GM18868 (cell line): Measurements from ENCODE around the gene INSYN1.
"Not testable (repeated sequence)": the region's sequence is repeated elsewhere in the genome, so short reads cannot be mapped to it uniquely, and the experiment has no call there.

Source experiments
- ATAC-seq: cut with Tn5 transposase; IDR thresholded peaks from one replicate; pipeline ENCODE4 v1.9.1; 2021; ENCODE audit warnings: mild to moderate bottlenecking, moderate library complexity; ENCODE audit not compliant: unreplicated experiment

The INSYN1 gene

DNA sequence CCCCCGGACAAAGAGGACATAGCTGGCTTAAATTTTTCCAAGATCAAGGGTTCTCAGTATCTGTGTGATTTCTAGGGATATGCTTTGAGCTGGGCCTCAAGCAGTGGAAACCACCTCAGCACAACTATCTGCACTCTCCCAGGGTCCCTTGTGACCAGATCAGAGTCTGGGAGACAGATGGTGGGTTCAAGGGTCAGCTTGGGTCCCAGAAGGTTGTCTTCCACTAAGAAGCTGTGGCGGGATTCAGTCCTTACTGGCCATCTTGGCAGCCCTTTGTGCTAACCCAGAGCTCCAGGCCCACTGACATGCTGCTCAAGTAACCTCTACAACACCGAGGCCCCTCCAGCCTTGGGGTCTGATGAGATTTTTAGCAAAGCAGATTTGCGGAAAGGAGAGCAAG is 2.7 kb downstream of the INSYN1 start:
- ATAC-seq, result no peak

- no peak for ATAC-seq
These were observed 3.2 kb downstream of the INSYN1 start for GRCh38 chr15:73749971-73750370.

GRCh38 chr15:73749533-73749932 is 3.6 kb downstream of the INSYN1 start:
- ATAC-seq, result no peak

GRCh38 chr15:73748730-73749129 is 4.4 kb downstream of the INSYN1 start:
- ATAC-seq, result no peak

DNA sequence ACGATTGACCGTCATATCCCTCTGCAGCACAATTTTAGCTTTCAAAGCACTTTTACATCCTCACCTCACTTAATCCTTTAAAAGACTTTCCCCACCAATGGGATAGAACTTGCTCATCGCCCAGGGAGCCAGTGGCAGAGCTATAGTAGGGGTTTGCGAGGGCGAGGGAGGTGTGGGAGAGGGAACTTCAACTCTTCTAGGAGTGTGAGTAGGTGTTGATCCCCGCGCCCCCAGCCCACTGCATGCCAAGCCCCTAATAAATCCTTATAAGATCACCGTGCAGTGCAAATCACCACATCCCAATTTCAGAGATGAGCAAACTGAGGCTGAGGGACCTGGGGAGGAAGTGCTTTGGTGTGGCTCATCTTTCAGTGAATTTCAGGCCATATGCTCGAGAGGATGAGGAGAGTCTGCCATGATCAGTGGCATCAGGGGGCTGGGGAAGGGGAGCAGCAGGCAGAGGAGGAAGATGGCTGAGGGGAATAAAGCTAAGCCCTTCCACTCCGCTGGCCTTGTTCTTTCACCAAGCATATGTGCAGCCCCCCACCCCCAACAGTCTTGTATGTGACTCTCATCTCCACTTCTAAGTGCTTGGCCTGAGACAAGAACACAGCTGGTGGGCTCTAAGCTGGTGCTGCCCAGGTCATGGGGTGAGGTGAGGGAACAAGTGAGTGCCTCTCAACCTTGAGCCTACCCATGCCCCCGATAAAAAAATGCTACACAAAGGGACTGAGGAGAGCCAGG is 5.1 kb downstream of the INSYN1 start:
- no peak for ATAC-seq

GRCh38 chr15:73746883-73747282 is 6.3 kb downstream of the INSYN1 start:
- ATAC-seq, result no peak

DNA sequence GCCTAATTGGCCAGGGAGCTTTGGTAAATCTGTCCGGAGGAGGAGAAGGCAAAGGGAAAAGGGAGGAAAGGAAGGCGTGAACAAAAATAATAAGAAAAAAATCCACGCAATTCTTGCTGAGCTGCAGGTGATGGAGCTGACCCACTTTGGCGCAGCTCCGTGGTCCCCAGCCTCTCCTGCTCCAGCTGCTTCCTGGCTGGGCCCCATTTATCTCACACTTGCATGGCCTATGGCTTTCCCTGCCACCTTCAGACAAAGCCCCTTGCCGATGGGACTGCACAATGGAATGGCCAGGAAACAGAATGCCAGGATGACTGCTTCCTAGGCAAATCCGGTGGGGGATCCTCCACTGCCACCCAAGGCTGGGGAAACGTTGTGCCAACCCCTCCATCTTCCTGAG is 6.9 kb downstream of the INSYN1 start:
- no peak for ATAC-seq

DNA sequence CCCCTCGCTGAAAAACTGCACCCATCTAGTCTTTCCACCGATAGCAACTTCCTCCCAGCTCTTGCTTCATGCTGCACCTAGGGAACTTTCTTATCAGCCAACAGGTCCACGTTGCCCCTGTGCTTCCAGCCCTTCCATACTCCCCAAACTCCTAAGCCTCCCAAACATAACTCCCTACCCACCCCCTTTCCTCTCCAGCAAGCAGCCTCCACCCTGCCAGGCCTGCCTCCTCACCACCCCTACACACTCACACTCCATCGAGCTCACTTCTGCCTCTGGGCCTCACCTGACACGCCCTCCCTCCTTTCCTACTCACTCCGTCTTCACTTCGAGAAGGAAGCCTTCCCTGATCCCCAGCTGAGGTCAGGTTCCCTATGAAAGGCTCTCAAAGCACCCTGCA is 8.1 kb downstream of the INSYN1 start:
- ATAC-seq, result no peak

DNA sequence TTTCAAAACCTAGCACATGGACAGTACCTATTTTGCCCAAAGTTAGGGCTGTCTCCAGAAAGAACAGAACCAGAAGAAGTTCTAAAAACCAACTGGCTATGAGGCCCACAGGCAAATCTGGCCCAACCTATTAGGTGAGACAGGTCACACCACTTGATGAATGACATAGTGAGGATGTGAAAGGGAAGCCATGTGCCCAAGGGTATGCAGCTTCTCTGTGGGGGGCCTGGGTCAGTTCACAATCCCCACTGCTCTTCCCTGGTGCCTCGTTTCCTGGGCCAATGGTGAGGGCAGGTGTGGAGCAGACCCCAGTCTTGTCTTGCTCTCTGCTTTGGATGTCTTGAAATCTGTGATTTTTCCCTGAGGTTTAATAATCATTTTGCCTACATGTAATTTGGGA is 8.9 kb downstream of the INSYN1 start:
- no peak for ATAC-seq

GRCh38 chr15:73741321-73741836 is 11.8 kb downstream of the INSYN1 start:
- no peak for ATAC-seq

DNA sequence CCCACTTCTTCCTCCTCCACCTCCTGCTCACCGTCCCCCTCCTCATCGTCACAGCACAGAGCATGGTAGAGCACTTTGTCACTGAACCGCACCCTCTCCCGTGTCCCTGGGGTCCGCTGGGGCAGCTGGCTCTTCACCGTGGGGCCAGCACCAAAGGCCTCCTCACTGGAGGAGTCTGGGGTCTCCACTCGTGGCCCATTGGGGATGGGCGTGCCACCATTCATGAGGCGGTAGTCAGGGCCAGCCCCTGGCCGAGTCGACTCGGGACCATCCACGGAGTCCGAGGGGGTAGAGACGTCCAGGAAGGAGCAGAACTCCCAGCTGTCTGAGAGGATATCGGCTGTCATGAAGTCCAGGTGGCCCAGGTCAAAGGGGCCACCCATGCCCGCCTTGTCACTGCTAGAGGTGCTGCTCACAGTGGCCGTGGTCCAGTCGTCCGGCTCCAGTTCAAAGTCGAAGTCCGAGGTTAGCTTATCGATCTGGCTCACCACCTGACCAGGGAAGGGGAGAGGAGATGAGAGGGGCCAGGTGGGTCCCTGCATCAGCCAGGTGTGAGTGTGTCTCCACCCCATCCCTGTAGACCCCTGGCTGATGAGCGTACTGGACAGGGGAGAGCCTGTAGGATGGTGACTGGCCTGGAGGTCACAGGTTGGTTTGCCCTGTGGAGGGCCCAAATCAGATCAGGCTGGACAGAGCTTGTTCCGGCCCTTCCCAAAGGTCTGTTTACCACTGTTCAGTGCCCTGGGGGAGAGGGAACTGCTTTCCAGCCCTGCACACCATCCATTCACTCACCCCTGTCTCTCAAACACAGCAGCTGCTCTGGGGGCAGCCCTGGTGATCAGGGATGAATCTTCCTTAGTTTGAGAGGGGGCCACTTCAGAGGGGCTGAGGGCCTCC is 12.8 kb downstream of the INSYN1 start:
- ATAC-seq, result no peak

DNA sequence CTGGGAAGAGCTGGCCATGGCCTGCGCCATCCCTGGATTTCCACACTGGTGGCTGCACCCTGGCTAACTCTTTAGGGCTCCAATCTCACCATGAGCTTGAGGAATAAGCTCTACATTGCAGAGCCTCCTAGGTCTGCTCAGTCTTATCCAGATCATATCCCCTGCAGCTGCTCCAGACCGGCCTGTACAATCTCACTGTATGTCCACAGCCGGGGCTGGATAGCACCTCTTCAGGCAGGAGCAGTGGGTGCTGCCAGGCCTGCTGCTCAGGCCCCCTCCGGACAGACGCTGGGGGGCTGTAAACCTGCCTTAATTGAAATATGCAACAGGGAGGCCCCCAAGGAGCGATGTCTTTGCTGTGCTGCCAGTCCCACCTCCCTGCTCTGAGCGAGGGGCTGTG is 15.6 kb downstream of the INSYN1 start:
- ATAC-seq, result no peak

DNA sequence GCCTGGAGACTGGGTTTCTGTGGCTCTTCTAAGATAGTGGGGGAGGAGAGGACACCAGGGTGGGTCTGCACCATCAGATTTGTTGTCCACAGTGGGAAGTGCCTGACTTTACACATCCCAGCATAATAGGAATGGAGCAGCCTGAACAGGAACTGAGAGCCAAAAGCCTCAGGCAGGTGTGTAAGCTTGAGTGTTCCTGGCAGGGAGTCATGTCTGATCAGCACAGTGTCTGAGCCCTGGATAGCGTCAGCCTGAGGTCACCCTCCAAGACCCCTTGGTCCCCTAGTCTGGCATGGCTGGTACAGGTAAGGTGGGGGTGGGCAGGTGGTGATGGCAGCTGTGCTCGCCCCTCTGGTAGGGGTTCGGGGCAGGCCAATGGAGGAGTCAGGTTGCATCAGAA is 20.2 kb downstream of the INSYN1 start:
- ATAC-seq, result no peak

DNA sequence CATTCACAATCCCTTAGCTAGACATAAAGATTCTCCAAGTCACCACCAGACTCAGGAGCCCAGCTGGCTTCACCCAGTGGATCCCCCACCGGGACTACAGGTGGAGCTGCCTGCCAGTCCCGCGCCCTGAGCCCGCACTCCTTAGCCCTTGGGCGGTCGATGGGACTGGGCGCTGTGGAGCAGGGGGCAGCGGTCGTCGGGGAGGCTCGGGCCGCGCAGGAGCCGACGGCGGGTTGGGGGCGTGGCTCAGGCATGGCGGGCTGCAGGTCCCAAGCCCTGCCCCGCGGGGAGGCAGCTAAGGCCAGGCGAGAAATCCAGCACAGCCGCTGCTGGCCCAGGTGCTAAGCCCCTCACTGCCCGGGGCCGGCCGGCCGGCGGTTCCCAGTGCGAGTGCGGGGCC is 21.1 kb downstream of the INSYN1 start:
- not testable (repeated sequence) for ATAC-seq

- no peak for ATAC-seq
These were observed 25.7 kb downstream of the INSYN1 start for GRCh38 chr15:73727330-73727976.

- no peak for ATAC-seq
These were observed 28.9 kb downstream of the INSYN1 start for GRCh38 chr15:73724212-73724611.

DNA sequence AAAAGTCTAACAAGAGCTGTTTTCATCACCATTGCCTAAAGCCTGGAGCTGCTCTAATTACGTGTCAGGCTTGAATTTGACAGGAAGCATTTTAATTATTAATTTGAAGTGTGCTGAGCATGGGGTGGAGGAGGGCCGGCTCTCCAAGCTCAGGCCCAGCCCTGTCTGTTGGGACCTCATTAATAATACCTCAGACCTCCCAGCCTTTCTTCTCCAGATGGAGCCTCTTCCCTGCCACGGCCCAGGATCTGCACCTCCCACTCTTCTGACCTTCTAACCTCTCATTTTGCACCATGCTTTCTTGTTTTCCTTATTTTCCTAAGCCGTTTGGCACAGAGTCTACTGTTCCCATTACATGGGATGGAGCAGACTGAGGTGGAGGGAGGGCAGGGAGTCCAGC is 30.0 kb downstream of the INSYN1 start:
- no peak for ATAC-seq

DNA sequence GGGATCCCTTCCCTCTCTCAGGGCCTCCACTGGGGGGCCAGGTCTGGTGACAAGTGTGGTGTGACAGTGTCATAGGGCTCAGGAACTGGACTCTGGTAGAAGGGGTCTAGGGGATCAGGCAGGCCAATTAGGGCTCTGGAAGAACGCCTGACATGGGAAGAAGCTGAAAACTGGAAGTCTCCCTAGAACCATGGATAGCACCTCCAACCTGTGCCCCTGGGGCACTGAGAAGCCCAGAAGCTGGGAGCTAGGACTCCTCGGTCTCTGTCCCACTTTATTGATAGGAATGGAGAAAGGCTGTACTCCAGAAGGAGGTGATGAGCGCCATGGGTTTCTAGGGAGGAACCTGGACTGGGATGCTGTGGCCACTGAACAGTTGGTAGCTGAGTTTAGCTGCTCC is 30.7 kb downstream of the INSYN1 start:
- ATAC-seq, result no peak

DNA sequence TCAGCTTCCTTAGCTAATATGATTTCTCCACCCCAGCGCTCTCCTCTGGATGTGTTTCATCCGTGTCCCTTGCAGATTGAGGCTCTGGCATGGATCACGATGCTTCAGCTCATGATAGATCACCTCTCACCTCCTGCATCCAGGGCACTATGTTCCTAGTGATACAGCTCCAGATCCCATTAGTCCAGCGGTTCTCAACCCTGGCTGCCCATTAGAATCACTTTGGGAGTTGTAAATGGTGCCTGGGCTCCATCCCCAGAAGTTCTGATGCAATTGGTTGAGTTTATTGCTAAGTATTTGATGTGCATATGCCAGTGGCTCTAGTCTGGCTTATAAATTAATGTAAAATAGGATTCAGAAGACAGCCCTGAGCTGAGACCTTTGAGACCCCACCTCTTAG is 34.5 kb downstream of the INSYN1 start:
- no peak for ATAC-seq

GRCh38 chr15:73717802-73718201 is 35.3 kb downstream of the INSYN1 start:
- no peak for ATAC-seq

DNA sequence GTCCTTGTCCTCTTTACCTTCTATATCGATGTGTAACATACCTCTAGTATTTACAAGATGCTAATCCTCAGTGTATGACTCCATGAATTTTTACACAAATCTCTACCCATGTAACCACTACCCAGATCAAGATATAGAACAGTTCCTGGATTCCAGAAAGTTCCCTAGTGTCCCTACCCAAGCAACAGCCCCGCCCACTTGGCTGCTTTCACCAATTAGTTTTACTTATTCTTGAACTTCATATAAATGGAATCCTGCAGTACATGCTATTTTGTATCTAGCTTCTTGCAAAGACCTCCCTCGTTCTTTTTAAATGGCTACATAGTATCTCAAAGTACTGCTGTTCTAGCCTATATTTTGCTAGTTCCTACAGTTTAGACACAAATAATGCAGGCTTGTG is 35.9 kb downstream of the INSYN1 start:
- ATAC-seq, result no peak

DNA sequence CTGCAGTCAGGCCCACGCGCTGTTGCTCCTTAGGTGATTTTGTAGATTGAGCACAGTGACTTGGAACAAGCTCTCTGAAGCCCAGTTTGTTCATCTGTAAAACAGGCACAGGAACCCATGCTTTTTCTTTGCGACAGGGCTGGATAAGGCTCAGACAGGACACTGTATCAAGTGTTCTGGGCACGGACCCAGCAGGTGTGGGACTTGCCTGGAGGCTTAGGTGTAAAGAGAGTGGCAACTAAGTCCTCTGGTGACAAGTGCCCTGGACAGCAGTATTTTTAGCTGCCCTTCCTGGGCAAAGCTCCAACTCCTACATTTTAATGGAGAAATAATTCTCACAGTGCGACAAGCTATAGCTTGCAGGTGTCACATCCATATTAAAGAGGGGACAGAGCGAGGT is 36.7 kb downstream of the INSYN1 start:
- no peak for ATAC-seq
